A549 (cell line): Measurements from ENCODE around the gene CARS1. TPM values are rescaled to one million over a fixed set of nuclear protein-coding genes. Genes with fewer than 3 reads are reported as not detected.

Source experiments
- ATAC-seq, 2 experiments: fragments of 200-7000 bp in 1 of 2; fragments of >200 bp in 1 of 2; cut with Nextera tagmentation in 1 of 2; cut with Tn5 transposase in 1 of 2; 3 replicates each; pipeline versions ENCODE4 v1.8.0 to v1.9.1; 2018 to 2020; ENCODE audit warnings: mild to moderate bottlenecking in 1 of 2, moderate library complexity in 1 of 2
- CTCF ChIA-PET: fragments of 300-600 bp; sonication (Branson Sonifier 250); formaldehyde crosslinking; extraction: SDS; loops from one replicate; lab custom pipeline; 2021; ENCODE audit warnings: antibody characterized with exemption, inconsistent platforms; lab: Yijun Ruan, JAX
- POLR2A ChIA-PET: fragments of 350-600 bp; formaldehyde crosslinking; extraction: SDS; loops from one replicate; lab custom pipeline; 2021; ENCODE audit warnings: antibody characterized with exemption, inconsistent platforms; lab: Yijun Ruan, JAX
- DNase-seq, 2 experiments: peaks; one replicate each; pipeline versions ENCODE4 v3.0.0 to v3.0.0-alpha.2; 2011 to 2016; ENCODE audit warnings: low read depth in 1 of 2, low spot score in 1 of 2
- FAIRE-seq: peaks from 2 replicates; lab custom pipeline; 2011; peaks lifted over from hg19 to GRCh38; lab: Jason Lieb, UNC
- H3K27ac ChIP-seq, 2 experiments: fragments of >200 bp; sonication (Bioruptor Twin); formaldehyde crosslinking; 3 replicates each; pipeline ENCODE4 v1.5.1; 2016 to 2017
- H3K4me1 ChIP-seq: fragments of >200 bp; sonication (Bioruptor Twin); formaldehyde crosslinking; 3 replicates; pipeline ENCODE4 v1.6.1; 2016
- H3K4me2 ChIP-seq: fragments of >200 bp; sonication (Bioruptor Twin); formaldehyde crosslinking; 3 replicates; pipeline ENCODE4 v1.6.1; 2016
- H3K4me3 ChIP-seq: fragments of >200 bp; sonication (Bioruptor Twin); formaldehyde crosslinking; 3 replicates; pipeline ENCODE4 v1.5.1; 2016
- H3K9me3 ChIP-seq: fragments of >200 bp; sonication (Bioruptor Twin); formaldehyde crosslinking; 3 replicates; pipeline ENCODE4 v1.6.1; 2016
- BHLHE40 ChIP-seq: IDR thresholded peaks from 2 replicates; pipeline ENCODE4 v1.6.1; 2012; ENCODE audit warnings: low read depth, low read length, inconsistent platforms
- CBX8 ChIP-seq: fragments of 200-600 bp; sonication (generic); IDR thresholded peaks from 2 replicates; pipeline ENCODE4 v1.6.1; 2016
- CHD2 ChIP-seq: fragments of 150-350 bp; IDR thresholded peaks from 2 replicates; pipeline ENCODE4 v1.6.1; 2014; ENCODE audit warnings: low read length; ENCODE audit not compliant: partially characterized antibody
- CTCF ChIP-seq: fragments of >200 bp; sonication (Bioruptor Twin); formaldehyde crosslinking; IDR thresholded peaks from 3 replicates; pipeline ENCODE4 v1.5.1; 2016
- EHF ChIP-seq: fragments of 250-450 bp; sonication (Bioruptor Pico); IDR thresholded peaks from 2 replicates; pipeline ENCODE4 v1.5.0; 2020; ENCODE audit warnings: mild to moderate bottlenecking
- ESRRA ChIP-seq: fragments of 150-350 bp; IDR thresholded peaks from 2 replicates; pipeline ENCODE4 v1.6.1; 2014; ENCODE audit warnings: mild to moderate bottlenecking, low read length, borderline replicate concordance
- FOSL2 ChIP-seq, 2 experiments: fragments of 450-650 bp in 1 of 2; fragments of >200 bp in 1 of 2; sonication (Bioruptor Twin) in 1 of 2; formaldehyde crosslinking; IDR thresholded peaks; 2 replicates each; pipeline versions ENCODE4 v1.5.0 to v1.6.1; 2016 to 2020; ENCODE audit warnings: mild to moderate bottlenecking in 1 of 2, moderate library complexity in 1 of 2
- HES2 ChIP-seq: fragments of >200 bp; sonication (Bioruptor Twin); formaldehyde crosslinking; IDR thresholded peaks from 2 replicates; pipeline ENCODE4 v1.6.1; 2016
- HOXA7 ChIP-seq: fragments of 250-450 bp; sonication (Bioruptor Pico); IDR thresholded peaks from 2 replicates; pipeline ENCODE4 v1.5.0; 2020; ENCODE audit warnings: mild to moderate bottlenecking, moderate library complexity
- JUN ChIP-seq, 2 experiments: fragments of >200 bp; sonication (Bioruptor Twin); formaldehyde crosslinking; IDR thresholded peaks; 2 replicates in 1 of 2; 3 replicates in 1 of 2; pipeline ENCODE4 v1.6.1; 2016 to 2017
- MAFK ChIP-seq: fragments of 450-650 bp; IDR thresholded peaks from 2 replicates; pipeline ENCODE4 v1.6.1; 2014; ENCODE audit not compliant: partially characterized antibody
- MAZ ChIP-seq: fragments of 150-350 bp; IDR thresholded peaks from 2 replicates; pipeline ENCODE4 v1.6.1; 2014; ENCODE audit warnings: antibody characterized with exemption, low read depth, low read length, borderline replicate concordance
- PBX3 ChIP-seq: IDR thresholded peaks from 2 replicates; pipeline ENCODE4 v1.6.1; 2012
- RAD21 ChIP-seq, 2 experiments: fragments of >200 bp in 1 of 2; sonication (Bioruptor Twin) in 1 of 2; formaldehyde crosslinking in 1 of 2; IDR thresholded peaks in 1 of 2; conservative IDR thresholded peaks in 1 of 2; 2 replicates in 1 of 2; 3 replicates in 1 of 2; pipeline ENCODE4 v1.6.1; 2012 to 2018; ENCODE audit warnings: inconsistent platforms in 1 of 2
- RCOR1 ChIP-seq: fragments of 150-350 bp; IDR thresholded peaks from 2 replicates; pipeline ENCODE4 v1.6.1; 2014; ENCODE audit warnings: antibody characterized with exemption, low read length, low read depth
- REST ChIP-seq: fragments of 200-600 bp; sonication (generic); IDR thresholded peaks from 2 replicates; pipeline ENCODE4 v1.6.1; 2016; ENCODE audit warnings: antibody characterized with exemption, mild to moderate bottlenecking, moderate library complexity
- RFX5 ChIP-seq: fragments of 450-650 bp; IDR thresholded peaks from 2 replicates; pipeline ENCODE4 v1.7.1; 2014; ENCODE audit warnings: antibody characterized with exemption, mild to moderate bottlenecking, moderate library complexity
- SREBF2 ChIP-seq: fragments of 450-650 bp; IDR thresholded peaks from 2 replicates; pipeline ENCODE4 v1.6.1; 2014; ENCODE audit warnings: mild to moderate bottlenecking, moderate library complexity
- TFCP2L1 ChIP-seq: fragments of 250-450 bp; sonication (Bioruptor Pico); IDR thresholded peaks from 2 replicates; pipeline ENCODE4 v1.5.0; 2021; ENCODE audit warnings: mild to moderate bottlenecking
- ZNF302 ChIP-seq: fragments of 250-450 bp; sonication (Bioruptor Pico); IDR thresholded peaks from 2 replicates; pipeline ENCODE4 v1.9.0; 2021; ENCODE audit warnings: inconsistent platforms, mild to moderate bottlenecking, moderate library complexity
- WGBS: methylation state at CpG from one replicate; pipeline ENCODE4 v1.1.6; 2017; ENCODE audit errors: missing lambda C conversion rate; 5-methylcytosine and 5-hydroxymethylcytosine counted together
- polyA plus RNA-seq, 4 experiments: library from polyadenylated mRNA; depleted of rRNA in 3 of 4; stranded (reverse); fragments of >200 nt; fragmentation: RNase III in 1 of 4; extraction: RNeasy Plus Mini Kit Qiagen cat#74134 plus additional on column Dnase treatment in 1 of 4; gene quantifications; 2 replicates in 3 of 4; 3 replicates in 1 of 4; pipeline ENCODE4 v1.2.3, GENCODE V29; 2011 to 2017

The CARS1 gene
- polyA plus RNA-seq, 2 of the 4 experiments (the other 2 are of a cell fraction) = 52.7 to 130 TPM

GRCh38 chr11:3022982-3023381 is 34.2 kb downstream of the CARS1 start:
- Histone ChIP-seq H3K4me2 (no peak overlapping the region), H3K9me3 (no peaks in the 10 kb centered on the region)
- POLR2A ChIA-PET = interaction anchor here (0.8 to 1.0 kb wide), 2 partner anchors 34 to 93 kb away, joined by 3 read pairs; partner anchors contain the start of gene CARS1
- DNase-seq = no peak
- CTCF ChIA-PET = interaction anchor here (0.6 to 9.6 kb wide), 5 partner anchors 11 to 194 kb away, joined by 3 to 88 read pairs (median 7); no protein-coding TSS in a partner anchor
- TF ChIP-seq ZNF302 (CRISPR knock-in tag) = no peak
- TF ChIP-seq TFCP2L1 (CRISPR knock-in tag) = no peak
- no peak for TF ChIP-seq RCOR1
- no peak for TF ChIP-seq BHLHE40
- TF ChIP-seq, all 56 proteins: peak for 0
- ATAC-seq (0 out of 6 replicates have a peak, but pooled peaks of 1 of the 2 experiments have one; percentile 26), FAIRE-seq (no peak)
- no peak overlapping the region for H3K27ac ChIP-seq
- peaks cover 8% of the 10 kb centered on the region; the same call in 1 of the 3 replicates for H3K4me1 ChIP-seq
- 90% methylated on average over 4 of the region's 4 CpGs for WGBS
- H3K4me3 ChIP-seq = no peak overlapping the region

- H3K27ac ChIP-seq = no peak overlapping the region
- DNase-seq (no peak), FAIRE-seq (no peak), ATAC-seq (peak in 1 of 2 experiments; percentile 20; a peak in 1 of 6 replicates)
- ChIA-PET CTCF (interaction anchor here (0.6 to 9.6 kb wide), 9 partner anchors 10 to 491 kb away, joined by 3 to 88 read pairs (median 4); no protein-coding TSS in a partner anchor), POLR2A (interaction anchor here (1.0 kb wide), 1 partner anchor 92 kb away, joined by 3 read pairs; no protein-coding TSS in a partner anchor)
- no peaks in the 10 kb centered on the region for H3K9me3 ChIP-seq
- H3K4me3 ChIP-seq = no peak overlapping the region
- no peak overlapping the region for H3K4me2 ChIP-seq
- TF ChIP-seq PBX3 (no peak), HOXA7 (CRISPR knock-in tag) (no peak), MAZ (no peak), FOSL2 (IDR thresholded peaks at IDR 0.05) (no peak), FOSL2 (CRISPR knock-in tag; IDR thresholded peaks at IDR 0.05) (no peak), SREBF2 (no peak), CBX8 (no peak), MAFK (no peak), ESRRA (no peak), JUN (IDR thresholded peaks at IDR 0.05) (no peak), RFX5 (no peak), RCOR1 (no peak)
- H3K4me1 ChIP-seq = peaks cover 8% of the 10 kb centered on the region; the same call in 1 of the 3 replicates
- WGBS = 86% methylated on average over 14 of the region's 14 CpGs
Measured at GRCh38 chr11:3022300-3022967, 34.8 kb downstream of the CARS1 start.

GRCh38 chr11:3021125-3021524 is 36.1 kb downstream of the CARS1 start:
- ATAC-seq = peak; percentile 68 to 89; a peak in 5 of 6 replicates
- FAIRE-seq = no peak

More at GRCh38 chr11:3021125-3021524, 36.1 kb downstream of the CARS1 start:
- ChIA-PET POLR2A (interaction anchor here (1.2 kb wide), 1 partner anchor 29 kb away, joined by 3 read pairs; the partner anchor contains the start of gene NAP1L4), CTCF (interaction anchor here (0.7 to 9.6 kb wide), 12 partner anchors 9 to 490 kb away, joined by 3 to 88 read pairs (median 4); no protein-coding TSS in a partner anchor)
- TF ChIP-seq EHF (CRISPR knock-in tag) (no peak), REST (no peak), CTCF (peak; percentile 32; the same call in 1 of the 3 replicates), RAD21 (conservative IDR thresholded peaks at IDR 0.05 in 1 of 2, IDR thresholded peaks at IDR 0.05 in 1 of 2) (peak; percentile 25 to 63; a peak in 3 of 5 replicates), ZNF302 (CRISPR knock-in tag) (no peak), CHD2 (no peak), HES2 (no peak)
- Histone ChIP-seq H3K4me3 (no peak overlapping the region), H3K4me1 (peaks cover 8% of the 10 kb centered on the region; the same call in 1 of the 3 replicates), H3K4me2 (no peak overlapping the region), H3K27ac (no peak overlapping the region), H3K9me3 (no peaks in the 10 kb centered on the region)
- 76% methylated on average over 4 of the region's 4 CpGs for WGBS
- DNase-seq = peak; percentile 52 to 60
